K562 (cell line): Measurements from ENCODE around the gene PUSL1. TPM values are rescaled to one million over a fixed set of nuclear protein-coding genes. Genes with fewer than 3 reads are reported as not detected.

Experiments
- ATAC-seq: fragments of 200-7000 bp; cut with Tn5 transposase; 3 replicates; pipeline ENCODE4 v1.9.1; 2020; ENCODE audit warnings: moderate library complexity
- BruUV-seq: library from RNA; stranded (reverse); fragments of 400-500 nt; replicated peaks from 2 replicates; lab custom pipeline; 2021; lab: Mats Ljungman, UMichigan
- CTCF ChIA-PET: fragments of 300-600 bp; formaldehyde crosslinking; extraction: SDS; loops from one replicate; lab custom pipeline; 2021; ENCODE audit warnings: low intra/inter-chr PET ratio; lab: Yijun Ruan, JAX
- POLR2A ChIA-PET: fragments of 300-600, 350-650 bp; sonication (Branson Sonifier 250); formaldehyde crosslinking; extraction: SDS; loops from one replicate; lab custom pipeline; 2021; ENCODE audit warnings: antibody characterized with exemption, inconsistent platforms; lab: Yijun Ruan, JAX
- DNase-seq, 4 experiments: peaks; one replicate each; pipeline versions ENCODE4 v3.0.0 to v3.0.0-alpha.2; 2011 to 2018; ENCODE audit warnings: low spot score in 3 of 4, mixed read lengths in 3 of 4; ENCODE audit errors: extremely low read depth in 1 of 4
- FAIRE-seq: peaks from 2 replicates; lab custom pipeline; 2011; peaks lifted over from hg19 to GRCh38; lab: Jason Lieb, UNC
- H2AFZ ChIP-seq: 2 replicates; pipeline ENCODE4 v1.6.0; 2011; ENCODE audit warnings: low read depth, low read length, control low read depth, inconsistent platforms
- H3K27ac ChIP-seq: fragments of 200-600 bp; 3 replicates; pipeline ENCODE4 v1.8.0; 2011; ENCODE audit warnings: low read depth, mild to moderate bottlenecking, control low read depth, inconsistent platforms, low read length, moderate library complexity, mixed read lengths; ENCODE audit errors: extremely low read depth
- H3K27me3 ChIP-seq, 2 experiments: fragments of 300-600 bp in 1 of 2; 2 replicates in 1 of 2; 3 replicates in 1 of 2; pipeline versions ENCODE4 v1.6.0 to v1.8.0; 2011; ENCODE audit warnings: inconsistent platforms in 2 of 2, low read length in 2 of 2, mild to moderate bottlenecking in 1 of 2, mixed read lengths in 1 of 2, moderate library complexity in 1 of 2; ENCODE audit not compliant: control insufficient read depth in 2 of 2, insufficient read depth in 2 of 2
- H3K36me3 ChIP-seq: fragments of 300-600 bp; 3 replicates; pipeline ENCODE4 v1.8.0; 2011; ENCODE audit warnings: mild to moderate bottlenecking, low read length, inconsistent platforms; ENCODE audit not compliant: control insufficient read depth, insufficient read depth
- H3K4me1 ChIP-seq, 2 experiments: fragments of 200-600 bp in 1 of 2; replicated peaks in 1 of 2; 2 replicates in 1 of 2; 3 replicates in 1 of 2; pipeline versions ENCODE4 v1.5.1 to v1.8.0; 2011; ENCODE audit warnings: inconsistent platforms in 2 of 2, low read length in 2 of 2, mild to moderate bottlenecking in 1 of 2, mixed read lengths in 1 of 2, moderate library complexity in 1 of 2; ENCODE audit not compliant: control insufficient read depth in 2 of 2, insufficient read depth in 2 of 2
- H3K4me2 ChIP-seq: 2 replicates; pipeline ENCODE4 v1.6.1; 2011; ENCODE audit warnings: low read length, control low read depth, inconsistent platforms, mixed read lengths; ENCODE audit not compliant: insufficient read depth
- H3K4me3 ChIP-seq: fragments of 200-600 bp; sonication (generic), shearing (Covaris generic); 2 replicates; pipeline ENCODE4 v1.5.1; 2016; ENCODE audit warnings: control low read depth, inconsistent platforms
- H3K79me2 ChIP-seq: fragments of 200-600 bp; 3 replicates; pipeline ENCODE4 v1.8.0; 2011; ENCODE audit warnings: low read length, inconsistent platforms; ENCODE audit not compliant: control insufficient read depth, insufficient read depth
- H3K9ac ChIP-seq, 2 experiments: 2 replicates each; pipeline versions ENCODE4 v1.6.0 to v1.6.1; 2011; ENCODE audit warnings: low read depth in 2 of 2, low read length in 2 of 2, control low read depth in 1 of 2, inconsistent platforms in 1 of 2, mild to moderate bottlenecking in 1 of 2, mixed read lengths in 1 of 2; ENCODE audit not compliant: insufficient read depth in 1 of 2
- H3K9me1 ChIP-seq: one replicate; pipeline ENCODE4 v1.6.0; 2011; ENCODE audit warnings: inconsistent platforms, mild to moderate bottlenecking, low read length, moderate library complexity; ENCODE audit not compliant: control insufficient read depth, insufficient read depth
- H3K9me3 ChIP-seq: replicated peaks from 2 replicates; pipeline ENCODE4 v1.5.1; 2011; ENCODE audit warnings: low read depth, low read length, inconsistent platforms; ENCODE audit not compliant: control insufficient read depth, insufficient read depth
- H4K20me1 ChIP-seq: replicated peaks from 2 replicates; pipeline ENCODE4 v1.6.1; 2011; ENCODE audit warnings: low read length, inconsistent platforms, mixed read lengths; ENCODE audit not compliant: control insufficient read depth, insufficient read depth
- EGR1 ChIP-seq: fragments of 450-650 bp; conservative IDR thresholded peaks from 2 replicates; pipeline ENCODE4 v1.6.1; 2017; ENCODE audit warnings: mild to moderate bottlenecking
- KDM1A ChIP-seq, 2 experiments: fragments of 450-650 bp; IDR thresholded peaks; 2 replicates each; pipeline ENCODE4 v1.6.1; 2016; ENCODE audit warnings: mild to moderate bottlenecking in 2 of 2
- SMAD4 ChIP-seq: fragments of 250-450 bp; sonication (Bioruptor Pico); conservative IDR thresholded peaks from 2 replicates; pipeline ENCODE4 v1.8.0; 2021; ENCODE audit warnings: inconsistent platforms, mild to moderate bottlenecking, moderate library complexity
- SMARCA4 ChIP-seq: fragments of 450-650 bp; IDR thresholded peaks from 2 replicates; pipeline ENCODE4 v1.6.1; 2016
- WGBS: fragments of 100-300 bp; shearing (Covaris generic); methylation state at CpG from one replicate; pipeline ENCODE4 v1.1.6; 2016; ENCODE audit warnings: low coverage, mixed read lengths; ENCODE audit not compliant: insufficient coverage; ENCODE audit errors: missing lambda C conversion rate; 5-methylcytosine and 5-hydroxymethylcytosine counted together
- in situ Hi-C: fragments of 300-500 bp; cut with MboI; formaldehyde crosslinking; loops from 4 replicates; pipeline ENCODE4 v1.15.0; 2018; ENCODE audit warnings: inconsistent platforms, mixed read lengths
- intact Hi-C: fragments of 100-400 bp; cut with micrococcal nuclease; formaldehyde crosslinking; loops from 2 replicates; pipeline ENCODE4 v1.14.2; 2022
- polyA plus RNA-seq, 8 experiments: library from polyadenylated mRNA; depleted of rRNA in 4 of 8; stranded (reverse) in 5 of 8; unstranded in 3 of 8; fragments of >200 nt; fragmentation: Nextera tagmentation in 2 of 8; fragmentation: Illumina TruSeq in 1 of 8; extraction: Ambion mirVana in 2 of 8; extraction: Trizol in 1 of 8; gene quantifications; 2 replicates each; pipeline versions ENCODE4 v1.2.1 to v1.2.3, GENCODE V29; 2011 to 2014; ENCODE audit warnings: inconsistent platforms in 1 of 8, missing spikeins in 1 of 8
- total RNA-seq, 7 experiments: library from RNA; depleted of rRNA in 6 of 7; stranded (reverse); fragments of >200 nt in 6 of 7; fragmentation: Illumina TruSeq in 2 of 7; extraction: Trizol in 2 of 7; gene quantifications; 2 replicates each; pipeline versions ENCODE4 v1.2.1 to v1.2.3, GENCODE V29; 2011 to 2021; ENCODE audit warnings: low replicate concordance in 1 of 7
- TF ChIP-seq, protein P1 (sequence below), 2 experiments: fragments of 450-650 bp; IDR thresholded peaks; 2 replicates each; pipeline ENCODE4 v1.6.1; 2016
- TF ChIP-seq, protein P2 (sequence below): sonication (generic); formaldehyde crosslinking; IDR thresholded peaks from 2 replicates; pipeline ENCODE4 v1.8.1; 2023; ENCODE audit warnings: mild to moderate bottlenecking, missing genetic modification reagents
- TF ChIP-seq, protein P3 (sequence below): fragments of 200-800 bp; sonication (Bioruptor generic); IDR thresholded peaks from 2 replicates; pipeline ENCODE4 v1.6.1; 2017; ENCODE audit warnings: missing genetic modification characterization, missing compliant biosample characterization
- TF ChIP-seq, protein P4 (sequence below): sonication (generic); formaldehyde crosslinking; IDR thresholded peaks from 2 replicates; pipeline ENCODE4 v1.8.0; 2022; ENCODE audit warnings: missing genetic modification reagents, mild to moderate bottlenecking, moderate library complexity, borderline replicate concordance
- TF ChIP-seq, protein P5 (sequence below), 3 experiments: IDR thresholded peaks in 2 of 3; conservative IDR thresholded peaks in 1 of 3; 2 replicates each; pipeline ENCODE4 v1.5.1; 2011 to 2012; ENCODE audit warnings: low read length in 3 of 3, mild to moderate bottlenecking in 3 of 3, control low read depth in 2 of 3, improper control_type of control experiment in 1 of 3, inconsistent platforms in 1 of 3, low read depth in 1 of 3, mixed read lengths in 1 of 3, moderate library complexity in 1 of 3; ENCODE audit not compliant: insufficient read depth in 2 of 3
- TF ChIP-seq, protein P6 (sequence below): sonication (generic); formaldehyde crosslinking; IDR thresholded peaks from 2 replicates; pipeline ENCODE4 v1.8.0; 2022; ENCODE audit warnings: mild to moderate bottlenecking, missing genetic modification reagents

Gene PUSL1
- total and polyA plus RNA-seq, 9 of the 15 experiments (the other 6 are each of a cell fraction or from before 2014, with no cell fraction given), result 0.62 to 86.9 (median 13.6) TPM

DNA sequence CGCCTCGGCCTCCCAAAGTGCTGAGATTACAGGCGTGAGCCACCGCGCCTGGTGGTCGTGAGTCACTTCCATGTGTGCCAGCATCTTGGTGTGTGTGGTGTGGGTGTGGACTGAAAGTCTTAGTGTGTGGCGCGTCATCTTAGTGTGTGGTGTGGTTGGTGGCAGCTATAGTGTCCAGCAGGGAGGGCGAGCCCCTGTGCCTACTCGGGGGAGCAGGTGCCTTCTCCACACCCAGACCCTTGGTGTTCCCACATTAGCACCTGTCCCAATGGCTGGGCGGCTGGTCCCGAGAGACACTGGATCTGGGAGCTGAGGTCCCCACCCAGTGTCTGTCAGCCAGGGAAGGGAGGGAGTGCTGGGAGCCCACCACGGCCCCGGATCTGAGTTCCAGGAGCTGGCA, 25.4 kb upstream of the PUSL1 start (continued):
- TF ChIP-seq, protein P1, sequence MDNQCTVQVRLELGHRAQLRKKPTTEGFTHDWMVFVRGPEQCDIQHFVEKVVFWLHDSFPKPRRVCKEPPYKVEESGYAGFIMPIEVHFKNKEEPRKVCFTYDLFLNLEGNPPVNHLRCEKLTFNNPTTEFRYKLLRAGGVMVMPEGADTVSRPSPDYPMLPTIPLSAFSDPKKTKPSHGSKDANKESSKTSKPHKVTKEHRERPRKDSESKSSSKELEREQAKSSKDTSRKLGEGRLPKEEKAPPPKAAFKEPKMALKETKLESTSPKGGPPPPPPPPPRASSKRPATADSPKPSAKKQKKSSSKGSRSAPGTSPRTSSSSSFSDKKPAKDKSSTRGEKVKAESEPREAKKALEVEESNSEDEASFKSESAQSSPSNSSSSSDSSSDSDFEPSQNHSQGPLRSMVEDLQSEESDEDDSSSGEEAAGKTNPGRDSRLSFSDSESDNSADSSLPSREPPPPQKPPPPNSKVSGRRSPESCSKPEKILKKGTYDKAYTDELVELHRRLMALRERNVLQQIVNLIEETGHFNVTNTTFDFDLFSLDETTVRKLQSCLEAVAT (IDR thresholded peaks at IDR 0.05), result no peak

DNA sequence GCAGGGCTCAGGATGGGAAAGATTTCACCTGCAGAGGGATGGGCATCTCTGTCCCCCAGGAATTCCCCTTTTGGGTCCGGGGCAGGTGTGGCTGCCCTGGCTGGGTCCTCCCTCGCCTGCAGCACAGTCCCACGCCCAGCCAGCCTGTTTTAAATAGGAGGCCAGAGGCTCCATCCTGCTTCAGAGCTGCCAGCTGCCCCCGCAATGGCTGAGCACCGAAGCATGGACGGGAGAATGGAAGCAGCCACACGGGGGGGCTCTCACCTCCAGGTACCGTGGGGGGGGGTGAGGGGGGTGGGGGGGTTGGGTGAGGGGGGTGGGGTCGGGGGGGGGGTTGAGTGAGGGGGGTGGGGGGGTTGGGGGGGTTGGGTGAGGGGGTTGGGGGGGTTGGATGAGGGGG, 24.6 kb upstream of the PUSL1 start:
- Histone ChIP-seq H3K9ac (no peak overlapping the region), H4K20me1 (peaks cover 3% of the 10 kb centered on the region; the same call in 1 of the 2 replicates), H3K9me3 (no peaks in the 10 kb centered on the region), H3K27ac (no peak overlapping the region), H3K4me1 (peaks cover 0 to 69% of the 10 kb centered on the region in 2 experiments; a peak in 3 of 5 replicates), H3K27me3 (peaks cover 2 to 29% of the 10 kb centered on the region in 2 experiments; a peak in 3 of 5 replicates), H3K36me3 (no peaks in the 10 kb centered on the region), H3K79me2 (no peaks in the 10 kb centered on the region), H3K4me2 (no peak overlapping the region), H3K4me3 (no peak overlapping the region), H3K9me1 (peaks cover 3% of the 10 kb centered on the region), H2AFZ (no peak overlapping the region)
- intact Hi-C loops (no loop called here), in situ Hi-C loops (no loop called here)
- ChIA-PET CTCF (no interaction called here), POLR2A (no interaction called here)
- ATAC-seq (peak; percentile 57), DNase-seq (peak; percentile 56 to 82 (median 66)), FAIRE-seq (no peak)
- 0% methylated on average over 7 of the region's 9 CpGs for WGBS
- no TSS peak for BruUV-seq
- TF ChIP-seq SMAD4, result no peak
- peak; percentile 72 for TF ChIP-seq EGR1
- TF ChIP-seq, protein P2, sequence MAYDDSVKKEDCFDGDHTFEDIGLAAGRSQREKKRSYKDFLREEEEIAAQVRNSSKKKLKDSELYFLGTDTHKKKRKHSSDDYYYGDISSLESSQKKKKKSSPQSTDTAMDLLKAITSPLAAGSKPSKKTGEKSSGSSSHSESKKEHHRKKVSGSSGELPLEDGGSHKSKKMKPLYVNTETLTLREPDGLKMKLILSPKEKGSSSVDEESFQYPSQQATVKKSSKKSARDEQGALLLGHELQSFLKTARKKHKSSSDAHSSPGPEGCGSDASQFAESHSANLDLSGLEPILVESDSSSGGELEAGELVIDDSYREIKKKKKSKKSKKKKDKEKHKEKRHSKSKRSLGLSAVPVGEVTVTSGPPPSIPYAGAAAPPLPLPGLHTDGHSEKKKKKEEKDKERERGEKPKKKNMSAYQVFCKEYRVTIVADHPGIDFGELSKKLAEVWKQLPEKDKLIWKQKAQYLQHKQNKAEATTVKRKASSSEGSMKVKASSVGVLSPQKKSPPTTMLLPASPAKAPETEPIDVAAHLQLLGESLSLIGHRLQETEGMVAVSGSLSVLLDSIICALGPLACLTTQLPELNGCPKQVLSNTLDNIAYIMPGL (CRISPR knock-in tag), result no peak
- TF ChIP-seq, protein P3, sequence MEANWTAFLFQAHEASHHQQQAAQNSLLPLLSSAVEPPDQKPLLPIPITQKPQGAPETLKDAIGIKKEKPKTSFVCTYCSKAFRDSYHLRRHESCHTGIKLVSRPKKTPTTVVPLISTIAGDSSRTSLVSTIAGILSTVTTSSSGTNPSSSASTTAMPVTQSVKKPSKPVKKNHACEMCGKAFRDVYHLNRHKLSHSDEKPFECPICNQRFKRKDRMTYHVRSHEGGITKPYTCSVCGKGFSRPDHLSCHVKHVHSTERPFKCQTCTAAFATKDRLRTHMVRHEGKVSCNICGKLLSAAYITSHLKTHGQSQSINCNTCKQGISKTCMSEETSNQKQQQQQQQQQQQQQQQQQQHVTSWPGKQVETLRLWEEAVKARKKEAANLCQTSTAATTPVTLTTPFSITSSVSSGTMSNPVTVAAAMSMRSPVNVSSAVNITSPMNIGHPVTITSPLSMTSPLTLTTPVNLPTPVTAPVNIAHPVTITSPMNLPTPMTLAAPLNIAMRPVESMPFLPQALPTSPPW (CRISPR knock-in tag), result peak; percentile 80
- TF ChIP-seq, protein P4, sequence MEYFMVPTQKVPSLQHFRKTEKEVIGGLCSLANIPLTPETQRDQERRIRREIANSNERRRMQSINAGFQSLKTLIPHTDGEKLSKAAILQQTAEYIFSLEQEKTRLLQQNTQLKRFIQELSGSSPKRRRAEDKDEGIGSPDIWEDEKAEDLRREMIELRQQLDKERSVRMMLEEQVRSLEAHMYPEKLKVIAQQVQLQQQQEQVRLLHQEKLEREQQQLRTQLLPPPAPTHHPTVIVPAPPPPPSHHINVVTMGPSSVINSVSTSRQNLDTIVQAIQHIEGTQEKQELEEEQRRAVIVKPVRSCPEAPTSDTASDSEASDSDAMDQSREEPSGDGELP (CRISPR knock-in tag), result peak; percentile 20; the same call in 1 of the 2 replicates
- TF ChIP-seq SMARCA4, result no peak
- TF ChIP-seq, protein P5, sequence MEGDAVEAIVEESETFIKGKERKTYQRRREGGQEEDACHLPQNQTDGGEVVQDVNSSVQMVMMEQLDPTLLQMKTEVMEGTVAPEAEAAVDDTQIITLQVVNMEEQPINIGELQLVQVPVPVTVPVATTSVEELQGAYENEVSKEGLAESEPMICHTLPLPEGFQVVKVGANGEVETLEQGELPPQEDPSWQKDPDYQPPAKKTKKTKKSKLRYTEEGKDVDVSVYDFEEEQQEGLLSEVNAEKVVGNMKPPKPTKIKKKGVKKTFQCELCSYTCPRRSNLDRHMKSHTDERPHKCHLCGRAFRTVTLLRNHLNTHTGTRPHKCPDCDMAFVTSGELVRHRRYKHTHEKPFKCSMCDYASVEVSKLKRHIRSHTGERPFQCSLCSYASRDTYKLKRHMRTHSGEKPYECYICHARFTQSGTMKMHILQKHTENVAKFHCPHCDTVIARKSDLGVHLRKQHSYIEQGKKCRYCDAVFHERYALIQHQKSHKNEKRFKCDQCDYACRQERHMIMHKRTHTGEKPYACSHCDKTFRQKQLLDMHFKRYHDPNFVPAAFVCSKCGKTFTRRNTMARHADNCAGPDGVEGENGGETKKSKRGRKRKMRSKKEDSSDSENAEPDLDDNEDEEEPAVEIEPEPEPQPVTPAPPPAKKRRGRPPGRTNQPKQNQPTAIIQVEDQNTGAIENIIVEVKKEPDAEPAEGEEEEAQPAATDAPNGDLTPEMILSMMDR (IDR thresholded peaks at IDR 0.05 in 2 of 3, conservative IDR thresholded peaks at IDR 0.05 in 1 of 3; ENCODE audit: insufficient read depth in 2 of 3, low read depth in 1 of 3, low read length in 3 of 3), result peak; percentile 14 to 41 (median 19); a peak in 2 of 6 replicates
- TF ChIP-seq, protein P6, sequence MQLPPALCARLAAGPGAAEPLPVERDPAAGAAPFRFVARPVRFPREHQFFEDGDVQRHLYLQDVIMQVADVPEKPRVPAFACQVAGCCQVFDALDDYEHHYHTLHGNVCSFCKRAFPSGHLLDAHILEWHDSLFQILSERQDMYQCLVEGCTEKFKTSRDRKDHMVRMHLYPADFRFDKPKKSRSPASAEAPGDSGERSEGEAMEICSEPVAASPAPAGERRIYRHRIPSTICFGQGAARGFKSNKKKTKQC (CRISPR knock-in tag), result 0 out of 2 replicates have a peak, but pooled peaks have one; percentile 4
- no peak for TF ChIP-seq KDM1A (IDR thresholded peaks at IDR 0.05)
